ENCODE results near the gene NKX2-1.
"Not testable (repeated sequence)": the region's sequence is repeated elsewhere in the genome, so short reads cannot be mapped to it uniquely, and the experiment has no call there.

Gene NKX2-1

GRCh38 chr14:36519431-36520321 lies at the start of gene NKX2-1:
NKX2-1 (minus strand) TSS chr14:36520232; CDS start chr14:36520129, 103 bp downstream.
- DNase-seq, result no peak
- Mint-ChIP-seq H3K27ac (peak within 1 kb of the TSS in 1 of 2 donors; percentile 59), H3K27me3 (peaks cover 99% of the 10 kb centered on the region), H3K9me3 (peaks cover 0 to 8% of the 10 kb centered on the region in 2 donors), H3K4me3 (peak within 1 kb of the TSS; percentile 74 to 78), H3K4me1 (peaks cover 56% of the 10 kb centered on the region)
- peak; percentile 22 for ATAC-seq

- no peak for ATAC-seq
- Mint-ChIP-seq H3K27me3 (peaks cover 21% of the 10 kb centered on the region), H3K4me1 (no peaks in the 10 kb centered on the region), H3K9me3 (no peaks in the 10 kb centered on the region), H3K27ac (no peak overlapping the region), H3K4me3 (no peak overlapping the region)
- DNase-seq, result peak in 1 of 2 donors; percentile 28
Measured at GRCh38 chr14:36556811-36557433, 36.9 kb upstream of the NKX2-1 start.

- no peak overlapping the region for H3K27ac Mint-ChIP-seq
- no peaks in the 10 kb centered on the region for H3K4me1 Mint-ChIP-seq
- DNase-seq, result no peak
- no peaks in the 10 kb centered on the region for H3K9me3 Mint-ChIP-seq
- ATAC-seq, result no peak
- peaks cover 17% of the 10 kb centered on the region for H3K27me3 Mint-ChIP-seq
- no peak overlapping the region for H3K4me3 Mint-ChIP-seq
Measured at GRCh38 chr14:36555998-36556743, 36.1 kb upstream of the NKX2-1 start.

- no peak overlapping the region for H3K27ac Mint-ChIP-seq
- H3K27me3 Mint-ChIP-seq, result peaks cover 7% of the 10 kb centered on the region
- ATAC-seq, result no peak
Measured at GRCh38 chr14:36553656-36554260, 33.7 kb upstream of the NKX2-1 start.

GRCh38 chr14:36550899-36551298 lies 30.9 kb upstream of the NKX2-1 start:
- ATAC-seq (no peak), DNase-seq (no peak)
- Mint-ChIP-seq H3K27me3 (peaks cover 7% of the 10 kb centered on the region), H3K4me1 (no peaks in the 10 kb centered on the region), H3K4me3 (no peak overlapping the region), H3K9me3 (no peaks in the 10 kb centered on the region), H3K27ac (no peak overlapping the region)

More at GRCh38 chr14:36553656-36554260, 33.7 kb upstream of the NKX2-1 start:
- Mint-ChIP-seq H3K9me3 (no peaks in the 10 kb centered on the region), H3K4me3 (no peak overlapping the region), H3K4me1 (no peaks in the 10 kb centered on the region)
- DNase-seq, result peak in 1 of 2 donors; percentile 12

- H3K4me3 Mint-ChIP-seq, H3K27ac Mint-ChIP-seq, DNase-seq, H3K4me1 Mint-ChIP-seq, ATAC-seq, H3K9me3 Mint-ChIP-seq: not testable (repeated sequence)
- peaks cover 13% of the 10 kb centered on the region for H3K27me3 Mint-ChIP-seq
Measured at GRCh38 chr14:36544280-36544679, 24.2 kb upstream of the NKX2-1 start.

GRCh38 chr14:36538051-36538450 lies 18.0 kb upstream of the NKX2-1 start:
- Mint-ChIP-seq H3K9me3 (peaks cover 8 to 23% of the 10 kb centered on the region in 2 donors), H3K27ac (no peak overlapping the region), H3K27me3 (peaks cover 51% of the 10 kb centered on the region), H3K4me1 (no peaks in the 10 kb centered on the region), H3K4me3 (no peak overlapping the region)
- DNase-seq (no peak), ATAC-seq (no peak)

GRCh38 chr14:36529062-36529461 lies 9.0 kb upstream of the NKX2-1 start:
- H3K4me1 Mint-ChIP-seq, result peaks cover 28% of the 10 kb centered on the region
- DNase-seq, result no peak
- no peak for ATAC-seq
- peaks cover 18 to 33% of the 10 kb centered on the region in 2 donors for H3K9me3 Mint-ChIP-seq
- no peak overlapping the region for H3K4me3 Mint-ChIP-seq
- no peak overlapping the region for H3K27ac Mint-ChIP-seq
- H3K27me3 Mint-ChIP-seq, result peaks cover 92% of the 10 kb centered on the region

GRCh38 chr14:36525746-36526099 lies 5.7 kb upstream of the NKX2-1 start:
- H3K4me3 Mint-ChIP-seq, result no peak overlapping the region
- ATAC-seq, result no peak
- DNase-seq, result no peak
- H3K4me1 Mint-ChIP-seq, result peaks cover 53% of the 10 kb centered on the region
- peaks cover 18 to 40% of the 10 kb centered on the region in 2 donors for H3K9me3 Mint-ChIP-seq
- no peak overlapping the region for H3K27ac Mint-ChIP-seq
- peaks cover 100% of the 10 kb centered on the region for H3K27me3 Mint-ChIP-seq

GRCh38 chr14:36524874-36525745 lies 5.1 kb upstream of the NKX2-1 start:
- peak in 1 of 2 donors; percentile 40 for DNase-seq

GRCh38 chr14:36524220-36524837 lies 4.3 kb upstream of the NKX2-1 start:
- no peak for ATAC-seq
- peaks cover 62% of the 10 kb centered on the region for H3K4me1 Mint-ChIP-seq
- no peak for DNase-seq
- peaks cover 100% of the 10 kb centered on the region for H3K27me3 Mint-ChIP-seq
- H3K27ac Mint-ChIP-seq, result no peak overlapping the region
- peak overlapping the region in 1 of 2 donors; percentile 43 for H3K4me3 Mint-ChIP-seq
- H3K9me3 Mint-ChIP-seq, result peaks cover 14 to 34% of the 10 kb centered on the region in 2 donors

More at GRCh38 chr14:36524874-36525745, 5.1 kb upstream of the NKX2-1 start:
- ATAC-seq, result peak; percentile 39
- Mint-ChIP-seq H3K9me3 (peaks cover 18 to 40% of the 10 kb centered on the region in 2 donors), H3K4me1 (peaks cover 59% of the 10 kb centered on the region), H3K27me3 (peaks cover 100% of the 10 kb centered on the region), H3K4me3 (peak overlapping the region in 1 of 2 donors; percentile 43), H3K27ac (no peak overlapping the region)

- ATAC-seq (no peak), DNase-seq (no peak)
- Mint-ChIP-seq H3K4me1 (peaks cover 60% of the 10 kb centered on the region), H3K27ac (peak overlapping the region in 1 of 2 donors; percentile 71), H3K4me3 (no peak overlapping the region), H3K9me3 (peaks cover 5 to 22% of the 10 kb centered on the region in 2 donors), H3K27me3 (peaks cover 100% of the 10 kb centered on the region)
Measured at GRCh38 chr14:36522972-36523715, 3.1 kb upstream of the NKX2-1 start.

GRCh38 chr14:36522347-36522971 lies 2.4 kb upstream of the NKX2-1 start:
- peaks cover 60% of the 10 kb centered on the region for H3K4me1 Mint-ChIP-seq
- peaks cover 0 to 16% of the 10 kb centered on the region in 2 donors for H3K9me3 Mint-ChIP-seq
- no peak for DNase-seq
- peak overlapping the region in 1 of 2 donors; percentile 67 for H3K27ac Mint-ChIP-seq
- peak overlapping the region in 1 of 2 donors; percentile 46 for H3K4me3 Mint-ChIP-seq
- ATAC-seq, result no peak
- peaks cover 99% of the 10 kb centered on the region for H3K27me3 Mint-ChIP-seq

Measured in stimulated activated naive CD8-positive, alpha-beta T cell treated with anti-CD3 and anti-CD28 coated beads, Interleukin-15, amount 100 ng/mL, for 72 hours (primary cell).